Fibroblast of lung (primary cell): ENCODE data around the gene FBXO31.

Experiments
- CTCF ChIP-seq, 2 donors: IDR thresholded peaks in 1 of 2; conservative IDR thresholded peaks in 1 of 2; 1 replicate in 1 of 2; 2 replicates in 1 of 2; pipeline ENCODE4 v1.5.1; 2011 to 2012; ENCODE audit warnings: low read length in 2 of 2, control low read depth in 1 of 2, inconsistent platforms in 1 of 2, low read depth in 1 of 2, mild to moderate bottlenecking in 1 of 2
- EZH2 ChIP-seq: IDR thresholded peaks from 2 replicates; pipeline ENCODE4 v1.5.1; 2012; ENCODE audit warnings: low read length, control low read depth, mild to moderate bottlenecking; ENCODE audit errors: missing control alignments

GRCh38 chr16:87359121-87359520 is 24.5 kb downstream of the FBXO31 start:
- TF ChIP-seq CTCF (conservative IDR thresholded peaks at IDR 0.05 in 1 of 2, IDR thresholded peaks at IDR 0.05 in 1 of 2; ENCODE audit: low read depth in 1 of 2, low read length in 2 of 2): no peak
- no peak for TF ChIP-seq EZH2
